Right ventricle myocardium inferior (tissue), 1 donor: ENCODE results near the gene STK40. TPM values are rescaled to one million over a fixed set of nuclear protein-coding genes. Genes with fewer than 3 reads are reported as not detected.

ENCODE experiments used
- ATAC-seq: fragments of 200-7000 bp; cut with Tn5 transposase; one replicate; pipeline ENCODE4 v1.9.1; 2020; ENCODE audit warnings: mild to moderate bottlenecking, moderate library complexity
- DNase-seq: peaks from one replicate; pipeline ENCODE4 v3.0.0; 2021; ENCODE audit errors: missing footprints
- intact Hi-C: fragments of 100-400 bp; cut with DNase I; formaldehyde crosslinking; loops from one replicate; pipeline ENCODE4 v1.11.0; 2022
- total RNA-seq: library from RNA; stranded (reverse); fragmentation: NEBNext Ultra II Directional; extraction: Animal tissue kit (Norgen Biotek cat#: 25700); gene quantifications from one replicate; pipeline ENCODE4 v1.2.1, GENCODE V29; 2021
- donor health status: DM: no; HTN: yes; CAD: no; lungs with severe emphysema.

STK40 gene
- total RNA-seq, 1 donor from 2014 or later = 77.9 TPM

- no peak for DNase-seq
- ATAC-seq = no peak
- intact Hi-C loops = no loop called here
Observed at GRCh38 chr1:36352910-36353878, 32.5 kb downstream of the STK40 start.

GRCh38 chr1:36352125-36352909, 33.4 kb downstream of the STK40 start:
- ATAC-seq (no peak), DNase-seq (no peak)
- intact Hi-C loops = no loop called here

GRCh38 chr1:36351227-36351977, 34.3 kb downstream of the STK40 start:
- DNase-seq (no peak), ATAC-seq (no peak)
- intact Hi-C loops = no loop called here

- intact Hi-C loops = no loop called here
- ATAC-seq = peak; percentile 49
- no peak for DNase-seq
Observed at GRCh38 chr1:36350659-36351226, 35.0 kb downstream of the STK40 start.

- intact Hi-C loops = no loop called here
- ATAC-seq = peak; percentile 56
Observed at GRCh38 chr1:36349839-36350238, 35.9 kb downstream of the STK40 start.

GRCh38 chr1:36349241-36349671, 36.5 kb downstream of the STK40 start:
- ATAC-seq (no peak), DNase-seq (no peak)
- intact Hi-C loops = no loop called here

More at GRCh38 chr1:36349839-36350238, 35.9 kb downstream of the STK40 start:
- no peak for DNase-seq

- ATAC-seq (no peak), DNase-seq (no peak)
- intact Hi-C loops = no loop called here
Observed at GRCh38 chr1:36346741-36347370, 38.9 kb downstream of the STK40 start.

GRCh38 chr1:36345353-36345752, 40.4 kb downstream of the STK40 start:
- intact Hi-C loops = no loop called here

GRCh38 chr1:36344395-36344680, 41.4 kb downstream of the STK40 start:
- intact Hi-C loops = no loop called here
- DNase-seq = no peak

More at GRCh38 chr1:36345353-36345752, 40.4 kb downstream of the STK40 start:
- ATAC-seq (no peak), DNase-seq (no peak)

GRCh38 chr1:36343651-36344394, 41.9 kb downstream of the STK40 start:
- DNase-seq (no peak), ATAC-seq (no peak)
- intact Hi-C loops = no loop called here

More at GRCh38 chr1:36344395-36344680, 41.4 kb downstream of the STK40 start:
- ATAC-seq = no peak

GRCh38 chr1:36342426-36343185, 43.1 kb downstream of the STK40 start:
- DNase-seq = no peak
- intact Hi-C loops = loop anchor here (1.0 kb wide), 1 partner anchor 79 kb away; no protein-coding TSS in a partner anchor
- ATAC-seq = peak; percentile 63

GRCh38 chr1:36341626-36342320, 44.0 kb downstream of the STK40 start:
- intact Hi-C loops = loop anchor here (1.0 kb wide), 1 partner anchor 80 kb away; no protein-coding TSS in a partner anchor
- no peak for DNase-seq
- ATAC-seq = no peak

GRCh38 chr1:36339615-36340014, 46.1 kb downstream of the STK40 start:
- intact Hi-C loops = no loop called here
- peak; percentile 41 for ATAC-seq
- no peak for DNase-seq

- intact Hi-C loops = no loop called here
- DNase-seq (no peak), ATAC-seq (no peak)
Observed at GRCh38 chr1:36339215-36339614, 46.5 kb downstream of the STK40 start.

- DNase-seq = no peak
- intact Hi-C loops = no loop called here
- ATAC-seq = no peak
Observed at GRCh38 chr1:36337830-36338229, 47.9 kb downstream of the STK40 start.

- DNase-seq = no peak
- intact Hi-C loops = no loop called here
- no peak for ATAC-seq
Observed at GRCh38 chr1:36330940-36331339, 54.8 kb downstream of the STK40 start.
